Panc1 (cell line): ENCODE results near the gene PIK3AP1. TPM values are rescaled to one million over a fixed set of nuclear protein-coding genes. Genes with fewer than 3 reads are reported as not detected.

Experiments used
- ATAC-seq: fragments of 200-7000 bp; cut with Tn5 transposase; 2 replicates; pipeline ENCODE4 v1.9.1; 2020; ENCODE audit warnings: mild to moderate bottlenecking, moderate library complexity
- BruUV-seq: library from RNA; stranded (reverse); fragments of 400-500 nt; replicated peaks from 2 replicates; lab custom pipeline; 2021; lab: Mats Ljungman, UMichigan
- CTCF ChIA-PET: fragments of 300-600 bp; sonication (Branson Sonifier 250); formaldehyde crosslinking; loops from one replicate; lab custom pipeline; 2022; ENCODE audit warnings: antibody characterized with exemption; lab: Charles Lee
- POLR2A ChIA-PET: fragments of 300-600 bp; sonication (Branson Sonifier 250); formaldehyde crosslinking; loops from one replicate; lab custom pipeline; 2022; ENCODE audit warnings: antibody characterized with exemption; lab: Charles Lee
- DNase-seq: peaks from one replicate; pipeline ENCODE4 v3.0.0-alpha.2; 2010; ENCODE audit warnings: low read depth, low spot score
- H3K27ac ChIP-seq: 2 replicates; pipeline ENCODE4 v1.5.1; 2011; ENCODE audit warnings: mild to moderate bottlenecking, low read length, inconsistent platforms
- H3K27me3 ChIP-seq: fragments of 200-500 bp; sonication (Bioruptor generic); 2 replicates; pipeline ENCODE4 v1.6.0; 2014; ENCODE audit warnings: low read length, inconsistent platforms; ENCODE audit not compliant: control insufficient read depth, insufficient read depth
- H3K36me3 ChIP-seq: fragments of 200-500 bp; sonication (Bioruptor generic); 2 replicates; pipeline ENCODE4 v1.5.1; 2014; ENCODE audit warnings: inconsistent platforms, mild to moderate bottlenecking, low read length, moderate library complexity; ENCODE audit not compliant: control insufficient read depth, insufficient read depth
- H3K4me1 ChIP-seq: 2 replicates; pipeline ENCODE4 v1.5.1; 2011; ENCODE audit warnings: inconsistent platforms, mild to moderate bottlenecking, low read length, moderate library complexity; ENCODE audit not compliant: control insufficient read depth, insufficient read depth
- H3K4me3 ChIP-seq, 2 experiments: 2 replicates each; pipeline ENCODE4 v1.5.1; 2011 to 2012; ENCODE audit warnings: low read depth in 2 of 2, low read length in 2 of 2, mild to moderate bottlenecking in 2 of 2, inconsistent platforms in 1 of 2, moderate library complexity in 1 of 2
- H3K9me3 ChIP-seq: fragments of 200-500 bp; sonication (Bioruptor generic); 2 replicates; pipeline ENCODE4 v1.5.1; 2014; ENCODE audit warnings: low read depth, mild to moderate bottlenecking, inconsistent platforms, low read length, moderate library complexity; ENCODE audit not compliant: control insufficient read depth, insufficient read depth
- POLR2AphosphoS5 ChIP-seq: IDR thresholded peaks from 2 replicates; pipeline ENCODE4 v1.6.1; 2012; ENCODE audit warnings: mild to moderate bottlenecking, low read depth, low read length, moderate library complexity
- SIN3A ChIP-seq: IDR thresholded peaks from 2 replicates; pipeline ENCODE4 v1.6.1; 2012; ENCODE audit warnings: low read depth, mild to moderate bottlenecking, low read length, moderate library complexity, borderline replicate concordance; ENCODE audit not compliant: insufficient read depth
- TCF7L2 ChIP-seq: IDR thresholded peaks from 2 replicates; pipeline ENCODE4 v1.6.1; 2011; ENCODE audit warnings: mild to moderate bottlenecking, low read depth, low read length, inconsistent platforms
- in situ Hi-C: cut with HindIII; loops from 2 replicates; pipeline ENCODE4 v1.10.0; 2016; ENCODE audit warnings: low sequenced_read_pairs, low pct_unique_long_range_greater_than_20kb
- intact Hi-C: fragments of 100-400 bp; cut with micrococcal nuclease; formaldehyde crosslinking; loops from one replicate; pipeline ENCODE4 v1.10.0; 2022; ENCODE audit not compliant: unreplicated experiment
- total RNA-seq: library from RNA; stranded (reverse); gene quantifications from one replicate; pipeline ENCODE4 v1.2.1, GENCODE V29; 2021; ENCODE audit not compliant: unreplicated experiment
- TF ChIP-seq, protein P1 (sequence below), 2 experiments: IDR thresholded peaks; 2 replicates each; pipeline ENCODE4 v1.6.1; 2011 to 2012; ENCODE audit warnings: low read depth in 2 of 2, control low read depth in 1 of 2, low read length in 1 of 2, mild to moderate bottlenecking in 1 of 2, moderate library complexity in 1 of 2; ENCODE audit not compliant: insufficient read depth in 1 of 2
- TF ChIP-seq, protein P2 (sequence below): fragments of 450-650 bp; IDR thresholded peaks from 2 replicates; pipeline ENCODE4 v1.5.1; 2017; ENCODE audit warnings: mild to moderate bottlenecking

PIK3AP1 gene
- total RNA-seq, 1 experiment from 2014 or later, result 2.6 TPM

DNA sequence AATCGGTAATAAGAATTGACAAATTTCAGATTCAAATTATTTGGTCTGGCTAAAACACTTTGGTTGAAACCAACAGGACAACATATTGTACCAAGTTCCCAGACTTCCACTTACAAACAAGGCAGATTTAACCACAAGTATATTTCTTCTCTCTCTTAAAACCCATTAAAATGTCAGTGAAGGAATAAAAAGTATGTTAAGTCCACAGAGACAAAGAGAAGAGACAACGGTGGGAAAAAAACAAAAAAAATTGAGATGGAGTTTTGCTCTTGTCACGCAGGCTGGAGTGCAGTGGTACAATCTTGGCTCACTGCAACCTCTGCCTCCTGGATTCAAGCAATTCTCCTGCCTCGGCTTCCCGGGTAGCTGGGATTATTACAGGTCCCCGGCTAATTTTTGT lies 149.8 kb downstream of the PIK3AP1 start:
- H3K4me3 ChIP-seq, result no peak overlapping the region
- CTCF ChIA-PET, result no interaction called here
- H3K27me3 ChIP-seq, result no peaks in the 10 kb centered on the region
- TF ChIP-seq, protein P1, sequence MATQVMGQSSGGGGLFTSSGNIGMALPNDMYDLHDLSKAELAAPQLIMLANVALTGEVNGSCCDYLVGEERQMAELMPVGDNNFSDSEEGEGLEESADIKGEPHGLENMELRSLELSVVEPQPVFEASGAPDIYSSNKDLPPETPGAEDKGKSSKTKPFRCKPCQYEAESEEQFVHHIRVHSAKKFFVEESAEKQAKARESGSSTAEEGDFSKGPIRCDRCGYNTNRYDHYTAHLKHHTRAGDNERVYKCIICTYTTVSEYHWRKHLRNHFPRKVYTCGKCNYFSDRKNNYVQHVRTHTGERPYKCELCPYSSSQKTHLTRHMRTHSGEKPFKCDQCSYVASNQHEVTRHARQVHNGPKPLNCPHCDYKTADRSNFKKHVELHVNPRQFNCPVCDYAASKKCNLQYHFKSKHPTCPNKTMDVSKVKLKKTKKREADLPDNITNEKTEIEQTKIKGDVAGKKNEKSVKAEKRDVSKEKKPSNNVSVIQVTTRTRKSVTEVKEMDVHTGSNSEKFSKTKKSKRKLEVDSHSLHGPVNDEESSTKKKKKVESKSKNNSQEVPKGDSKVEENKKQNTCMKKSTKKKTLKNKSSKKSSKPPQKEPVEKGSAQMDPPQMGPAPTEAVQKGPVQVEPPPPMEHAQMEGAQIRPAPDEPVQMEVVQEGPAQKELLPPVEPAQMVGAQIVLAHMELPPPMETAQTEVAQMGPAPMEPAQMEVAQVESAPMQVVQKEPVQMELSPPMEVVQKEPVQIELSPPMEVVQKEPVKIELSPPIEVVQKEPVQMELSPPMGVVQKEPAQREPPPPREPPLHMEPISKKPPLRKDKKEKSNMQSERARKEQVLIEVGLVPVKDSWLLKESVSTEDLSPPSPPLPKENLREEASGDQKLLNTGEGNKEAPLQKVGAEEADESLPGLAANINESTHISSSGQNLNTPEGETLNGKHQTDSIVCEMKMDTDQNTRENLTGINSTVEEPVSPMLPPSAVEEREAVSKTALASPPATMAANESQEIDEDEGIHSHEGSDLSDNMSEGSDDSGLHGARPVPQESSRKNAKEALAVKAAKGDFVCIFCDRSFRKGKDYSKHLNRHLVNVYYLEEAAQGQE (IDR thresholded peaks at IDR 0.05; ENCODE audit: insufficient read depth in 1 of 2, low read depth in 2 of 2, low read length in 1 of 2), result no peak
- TF ChIP-seq, protein P2, sequence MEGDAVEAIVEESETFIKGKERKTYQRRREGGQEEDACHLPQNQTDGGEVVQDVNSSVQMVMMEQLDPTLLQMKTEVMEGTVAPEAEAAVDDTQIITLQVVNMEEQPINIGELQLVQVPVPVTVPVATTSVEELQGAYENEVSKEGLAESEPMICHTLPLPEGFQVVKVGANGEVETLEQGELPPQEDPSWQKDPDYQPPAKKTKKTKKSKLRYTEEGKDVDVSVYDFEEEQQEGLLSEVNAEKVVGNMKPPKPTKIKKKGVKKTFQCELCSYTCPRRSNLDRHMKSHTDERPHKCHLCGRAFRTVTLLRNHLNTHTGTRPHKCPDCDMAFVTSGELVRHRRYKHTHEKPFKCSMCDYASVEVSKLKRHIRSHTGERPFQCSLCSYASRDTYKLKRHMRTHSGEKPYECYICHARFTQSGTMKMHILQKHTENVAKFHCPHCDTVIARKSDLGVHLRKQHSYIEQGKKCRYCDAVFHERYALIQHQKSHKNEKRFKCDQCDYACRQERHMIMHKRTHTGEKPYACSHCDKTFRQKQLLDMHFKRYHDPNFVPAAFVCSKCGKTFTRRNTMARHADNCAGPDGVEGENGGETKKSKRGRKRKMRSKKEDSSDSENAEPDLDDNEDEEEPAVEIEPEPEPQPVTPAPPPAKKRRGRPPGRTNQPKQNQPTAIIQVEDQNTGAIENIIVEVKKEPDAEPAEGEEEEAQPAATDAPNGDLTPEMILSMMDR, result no peak
- no peak for TF ChIP-seq SIN3A
- TF ChIP-seq POLR2AphosphoS5, result no peak
- no peak for TF ChIP-seq TCF7L2
- in situ Hi-C loops, result no loop called here
- BruUV-seq, result no TSS peak
- no peak overlapping the region for H3K27ac ChIP-seq
- ATAC-seq, result no peak
- H3K9me3 ChIP-seq, result no peaks in the 10 kb centered on the region
- intact Hi-C loops, result no loop called here
- H3K4me1 ChIP-seq, result no peaks in the 10 kb centered on the region
- DNase-seq, result no peak
- POLR2A ChIA-PET, result no interaction called here
- peaks cover 5% of the 10 kb centered on the region; the same call in 1 of the 2 replicates for H3K36me3 ChIP-seq

DNA sequence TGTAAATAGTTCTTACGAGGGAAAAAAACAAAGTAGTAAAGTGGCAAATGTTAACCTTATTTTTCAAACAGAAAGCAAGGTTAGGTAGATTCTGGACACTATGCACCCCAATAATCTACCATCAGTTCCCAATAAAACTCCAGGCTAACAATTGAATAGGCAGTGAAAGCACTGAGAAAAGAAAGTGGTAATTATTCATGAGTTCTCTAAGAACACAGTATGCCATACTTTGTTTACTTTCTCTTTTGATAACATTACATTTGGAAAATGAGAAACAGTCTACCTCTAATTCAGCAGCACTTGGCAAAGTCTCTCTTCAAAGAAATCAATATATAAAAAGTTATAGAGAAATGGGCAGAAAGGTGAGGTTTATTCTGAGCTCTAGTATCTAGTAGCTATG lies 151.9 kb downstream of the PIK3AP1 start:
- H3K36me3 ChIP-seq, result peaks cover 2% of the 10 kb centered on the region; the same call in 1 of the 2 replicates

DNA sequence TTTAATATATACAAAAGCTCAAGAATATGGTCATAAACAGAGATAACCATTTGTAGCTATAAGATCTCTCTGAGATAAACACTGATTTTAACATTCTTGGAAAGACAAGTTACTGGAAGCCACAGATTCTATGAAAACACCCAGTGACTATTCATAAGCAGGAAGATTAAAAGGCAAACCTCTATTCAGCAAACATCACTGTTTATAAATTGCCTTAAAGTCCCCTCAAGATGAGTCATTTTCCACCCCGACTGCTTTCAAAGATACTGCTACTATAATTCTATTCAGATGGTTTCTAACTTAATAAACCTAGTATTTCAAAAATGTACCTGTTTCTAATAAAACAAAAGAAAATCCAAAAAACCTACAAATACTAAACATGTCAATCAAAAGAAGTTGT lies 154.5 kb downstream of the PIK3AP1 start:
- intact Hi-C loops, result no loop called here
- CTCF ChIA-PET, result no interaction called here
- H3K4me3 ChIP-seq, result no peak overlapping the region
- no peaks in the 10 kb centered on the region for H3K9me3 ChIP-seq
- no peak for TF ChIP-seq TCF7L2
- POLR2A ChIA-PET, result interaction anchor here (1.3 kb wide), 1 partner anchor 16 kb away, joined by 6 read pairs; no protein-coding TSS in a partner anchor
- in situ Hi-C loops, result no loop called here
- no TSS peak for BruUV-seq
- no peaks in the 10 kb centered on the region for H3K27me3 ChIP-seq
- DNase-seq (no peak), ATAC-seq (no peak)
- H3K36me3 ChIP-seq, result peaks cover 5% of the 10 kb centered on the region; the same call in 1 of the 2 replicates
- no peaks in the 10 kb centered on the region for H3K4me1 ChIP-seq
- H3K27ac ChIP-seq, result no peak overlapping the region

More for the DNA sequence above, 151.9 kb downstream of the PIK3AP1 start:
- BruUV-seq, result no TSS peak
- ATAC-seq (no peak), DNase-seq (no peak)
- ChIA-PET CTCF (no interaction called here), POLR2A (no interaction called here)
- Histone ChIP-seq H3K27me3 (no peaks in the 10 kb centered on the region), H3K4me1 (no peaks in the 10 kb centered on the region), H3K27ac (no peak overlapping the region), H3K9me3 (no peaks in the 10 kb centered on the region), H3K4me3 (no peak overlapping the region)
- in situ Hi-C loops, result no loop called here
- TF ChIP-seq POLR2AphosphoS5, result no peak
- no peak for TF ChIP-seq TCF7L2
- TF ChIP-seq SIN3A, result no peak
- intact Hi-C loops, result no loop called here
